ENCODE data around the gene HLA-DOB. TPM values are rescaled to one million over a fixed set of nuclear protein-coding genes. Genes with fewer than 3 reads are reported as not detected.
A peak's percentile ranks its signal among the peaks of the same experiment; 100 is the strongest.

The HLA-DOB gene
- 4.2 and 4.3 TPM in 2 replicates for total RNA-seq

- no peak for DNase-seq (ENCODE audit: low spot score)
- Mint-ChIP-seq H3K9me3 (no peaks in the 10 kb centered on the region), H3K27me3 (ENCODE audit: insufficient read depth) (no peaks in the 10 kb centered on the region), H3K4me3 (no peak within 1 kb of the TSS), H3K36me3 (ENCODE audit: low read depth) (peaks cover 19% of the 10 kb centered on the region), H3K27ac (no peak within 1 kb of the TSS), H3K4me1 (ENCODE audit: low read depth) (peaks cover 18% of the 10 kb centered on the region)
- intact Hi-C loops (cut with micrococcal nuclease): no loop called here
Measured at GRCh38 chr6:32816746-32817204, at the start of gene HLA-DOB. TSS of gene HLA-DOB (minus strand) at chr6:32817002. CDS start at chr6:32816951, 51 bp downstream.

GRCh38 chr6:32865724-32866443, 49.1 kb upstream of the HLA-DOB start:
- Mint-ChIP-seq H3K27ac (peak overlapping the region; percentile 61), H3K36me3 (ENCODE audit: low read depth) (peaks cover 22% of the 10 kb centered on the region), H3K27me3 (ENCODE audit: insufficient read depth) (peaks cover 1% of the 10 kb centered on the region), H3K4me3 (no peak overlapping the region), H3K4me1 (ENCODE audit: low read depth) (peaks cover 38% of the 10 kb centered on the region), H3K9me3 (no peaks in the 10 kb centered on the region)
- intact Hi-C loops (cut with micrococcal nuclease): no loop called here
- DNase-seq (ENCODE audit: low spot score): no peak

GRCh38 chr6:32862725-32863124, 45.9 kb upstream of the HLA-DOB start:
- no peak overlapping the region for H3K4me3 Mint-ChIP-seq
- intact Hi-C loops (cut with micrococcal nuclease): no loop called here
- no peaks in the 10 kb centered on the region for H3K27me3 Mint-ChIP-seq (ENCODE audit: insufficient read depth)
- H3K4me1 Mint-ChIP-seq (ENCODE audit: low read depth): peaks cover 58% of the 10 kb centered on the region
- DNase-seq (ENCODE audit: low spot score): no peak
- H3K27ac Mint-ChIP-seq: no peak overlapping the region
- H3K36me3 Mint-ChIP-seq (ENCODE audit: low read depth): peaks cover 48% of the 10 kb centered on the region
- H3K9me3 Mint-ChIP-seq: no peaks in the 10 kb centered on the region

- no peak for DNase-seq (ENCODE audit: low spot score)
- H3K9me3 Mint-ChIP-seq: no peaks in the 10 kb centered on the region
- H3K27ac Mint-ChIP-seq: peak overlapping the region; percentile 19
- intact Hi-C loops (cut with micrococcal nuclease): no loop called here
- no peaks in the 10 kb centered on the region for H3K27me3 Mint-ChIP-seq (ENCODE audit: insufficient read depth)
- H3K4me1 Mint-ChIP-seq (ENCODE audit: low read depth): peaks cover 55% of the 10 kb centered on the region
- peaks cover 64% of the 10 kb centered on the region for H3K36me3 Mint-ChIP-seq (ENCODE audit: low read depth)
- H3K4me3 Mint-ChIP-seq: no peak overlapping the region
Measured at GRCh38 chr6:32860674-32861073, 43.9 kb upstream of the HLA-DOB start.

- Mint-ChIP-seq H3K36me3 (ENCODE audit: low read depth) (peaks cover 68% of the 10 kb centered on the region), H3K27me3 (ENCODE audit: insufficient read depth) (no peaks in the 10 kb centered on the region), H3K4me1 (ENCODE audit: low read depth) (peaks cover 57% of the 10 kb centered on the region), H3K4me3 (no peak overlapping the region), H3K9me3 (no peaks in the 10 kb centered on the region), H3K27ac (peak overlapping the region; percentile 53)
- no peak for DNase-seq (ENCODE audit: low spot score)
- intact Hi-C loops (cut with micrococcal nuclease): loop anchor here (10.0 kb wide), 1 partner anchor 1043 kb away; the partner anchor contains the start of genes HSPA1A and HSPA1L
Measured at GRCh38 chr6:32858194-32858593, 41.4 kb upstream of the HLA-DOB start.

- Mint-ChIP-seq H3K27me3 (ENCODE audit: insufficient read depth) (no peaks in the 10 kb centered on the region), H3K9me3 (no peaks in the 10 kb centered on the region), H3K36me3 (ENCODE audit: low read depth) (peaks cover 70% of the 10 kb centered on the region), H3K27ac (peak overlapping the region; percentile 31), H3K4me3 (peak overlapping the region; percentile 40), H3K4me1 (ENCODE audit: low read depth) (peaks cover 58% of the 10 kb centered on the region)
- intact Hi-C loops (cut with micrococcal nuclease): loop anchor here (10.0 kb wide), 1 partner anchor 1043 kb away; the partner anchor contains the start of genes HSPA1A and HSPA1L
- DNase-seq (ENCODE audit: low spot score): no peak
Measured at GRCh38 chr6:32857156-32857891, 40.5 kb upstream of the HLA-DOB start.

- no peaks in the 10 kb centered on the region for H3K9me3 Mint-ChIP-seq
- H3K36me3 Mint-ChIP-seq (ENCODE audit: low read depth): peaks cover 75% of the 10 kb centered on the region
- peak overlapping the region; percentile 98 for H3K4me3 Mint-ChIP-seq
- no peak for DNase-seq (ENCODE audit: low spot score)
- H3K4me1 Mint-ChIP-seq (ENCODE audit: low read depth): peaks cover 70% of the 10 kb centered on the region
- H3K27ac Mint-ChIP-seq: peak overlapping the region; percentile 99
- intact Hi-C loops (cut with micrococcal nuclease): loop anchor here (10.0 kb wide), 1 partner anchor 1041 kb away; the partner anchor contains the start of genes HSPA1A and HSPA1L
- no peaks in the 10 kb centered on the region for H3K27me3 Mint-ChIP-seq (ENCODE audit: insufficient read depth)
Measured at GRCh38 chr6:32855467-32856174, 38.8 kb upstream of the HLA-DOB start.

- Mint-ChIP-seq H3K4me3 (peak overlapping the region; percentile 98), H3K27me3 (ENCODE audit: insufficient read depth) (no peaks in the 10 kb centered on the region), H3K4me1 (ENCODE audit: low read depth) (peaks cover 74% of the 10 kb centered on the region), H3K9me3 (no peaks in the 10 kb centered on the region), H3K27ac (peak overlapping the region; percentile 99), H3K36me3 (ENCODE audit: low read depth) (peaks cover 80% of the 10 kb centered on the region)
- intact Hi-C loops (cut with micrococcal nuclease): loop anchor here (1.0 to 10.0 kb wide), 8 partner anchors 14 to 1282 kb away; partner anchors contain the start of genes AGPAT1, HLA-DQB1, HSPA1A and HSPA1L
- peak; percentile 67 for DNase-seq (ENCODE audit: low spot score)
Measured at GRCh38 chr6:32854376-32855178, 37.8 kb upstream of the HLA-DOB start.

- DNase-seq (ENCODE audit: low spot score): peak; percentile 92
- Mint-ChIP-seq H3K27ac (peak within 1 kb of the TSS; percentile 99), H3K36me3 (ENCODE audit: low read depth) (peaks cover 79% of the 10 kb centered on the region), H3K4me3 (peak within 1 kb of the TSS; percentile 98), H3K27me3 (ENCODE audit: insufficient read depth) (no peaks in the 10 kb centered on the region), H3K4me1 (ENCODE audit: low read depth) (peaks cover 71% of the 10 kb centered on the region), H3K9me3 (no peaks in the 10 kb centered on the region)
- intact Hi-C loops (cut with micrococcal nuclease): loop anchor here (1.0 to 10.0 kb wide), 13 partner anchors 9 to 1281 kb away; partner anchors contain the start of genes AGPAT1, ATF6B, HLA-DQB1 and HSPA1A
Measured at GRCh38 chr6:32853541-32854375, 37.0 kb upstream of the HLA-DOB start, which contains the start of the genes PSMB9 and TAP1. TSS of gene PSMB9 (plus strand) at chr6:32854192. CDS start at chr6:32854230, 38 bp downstream. TSS of gene TAP1 (minus strand) at chr6:32853704. CDS start at chr6:32853636, 68 bp downstream.

- H3K27ac Mint-ChIP-seq: peak overlapping the region; percentile 94
- peak overlapping the region; percentile 98 for H3K4me3 Mint-ChIP-seq
- DNase-seq (ENCODE audit: low spot score): peak; percentile 47
- peaks cover 71% of the 10 kb centered on the region for H3K4me1 Mint-ChIP-seq (ENCODE audit: low read depth)
- intact Hi-C loops (cut with micrococcal nuclease): loop anchor here (1.0 to 10.0 kb wide), 10 partner anchors 9 to 1281 kb away; partner anchors contain the start of genes AGPAT1, ATF6B, HLA-DQB1 and HSPA1A
- H3K36me3 Mint-ChIP-seq (ENCODE audit: low read depth): peaks cover 79% of the 10 kb centered on the region
- H3K9me3 Mint-ChIP-seq: no peaks in the 10 kb centered on the region
- no peaks in the 10 kb centered on the region for H3K27me3 Mint-ChIP-seq (ENCODE audit: insufficient read depth)
Measured at GRCh38 chr6:32852844-32853540, 36.2 kb upstream of the HLA-DOB start.

Measured in activated T-helper 1 cell treated with anti-CD3 and anti-CD28 coated beads, Interleukin-12 subunit alpha, Interleukin-12 subunit beta, Interleukin-2, Interleukin-4 antibody, amounts not matched to agents 30 ng/mL and 10 ng/mL and 1 ng/mL, durations not matched to agents 14 hours and 24 hours and 36 hours (primary cell).